Chondrocyte (in vitro differentiated cells): ENCODE results near the gene SDC4. TPM values are rescaled to one million over a fixed set of nuclear protein-coding genes. Genes with fewer than 3 reads are reported as not detected.

ENCODE experiments used
- DNase-seq: peaks from one replicate; pipeline ENCODE4 v3.0.0; 2021; ENCODE audit warnings: mixed read lengths, low spot score
- H3K27ac Mint-ChIP-seq: one replicate; pipeline ENCODE4 v1.8.0; 2021; ENCODE audit warnings: mild to moderate bottlenecking, moderate library complexity, mixed read lengths; ENCODE audit not compliant: unreplicated experiment
- H3K27me3 Mint-ChIP-seq: 2 replicates; pipeline ENCODE4 v1.8.0; 2021; ENCODE audit warnings: low read depth, mixed read lengths
- H3K36me3 Mint-ChIP-seq: 2 replicates; pipeline ENCODE4 v1.8.0; 2021; ENCODE audit warnings: low read depth, mixed read lengths
- H3K4me1 Mint-ChIP-seq: 2 replicates; pipeline ENCODE4 v1.8.0; 2021; ENCODE audit warnings: low read depth, mild to moderate bottlenecking, mixed read lengths
- H3K4me3 Mint-ChIP-seq: one replicate; pipeline ENCODE4 v1.8.0; 2021; ENCODE audit warnings: mild to moderate bottlenecking, moderate library complexity, mixed read lengths; ENCODE audit not compliant: unreplicated experiment
- H3K9me3 Mint-ChIP-seq: 2 replicates; pipeline ENCODE4 v1.8.0; 2021; ENCODE audit warnings: low read depth, mixed read lengths
- CTCF ChIP-seq: fragments of 200-600 bp; sonication (generic); IDR thresholded peaks from 2 replicates; pipeline ENCODE4 v1.5.0; 2021; ENCODE audit warnings: antibody characterized with exemption, mild to moderate bottlenecking, moderate library complexity
- total RNA-seq: library from RNA; stranded (reverse); gene quantifications from 3 replicates; pipeline ENCODE4 v1.2.1, GENCODE V29; 2021

The SDC4 gene
- total RNA-seq, 1 donor from 2014 or later, result 21.2 TPM

GRCh38 chr20:45363611-45364492 lies 15.6 kb upstream of the SDC4 start:
- H3K36me3 Mint-ChIP-seq, result peaks cover 13% of the 10 kb centered on the region
- peak overlapping the region; percentile 98 for H3K4me3 Mint-ChIP-seq
- H3K27me3 Mint-ChIP-seq, result no peaks in the 10 kb centered on the region
- H3K9me3 Mint-ChIP-seq, result no peaks in the 10 kb centered on the region
- peak overlapping the region; percentile 99 for H3K27ac Mint-ChIP-seq
- H3K4me1 Mint-ChIP-seq, result peaks cover 35% of the 10 kb centered on the region
- no peak for DNase-seq
- TF ChIP-seq CTCF, result no peak

- peak within 1 kb of the TSS; percentile 99 for H3K27ac Mint-ChIP-seq
- no peaks in the 10 kb centered on the region for H3K27me3 Mint-ChIP-seq
- H3K4me3 Mint-ChIP-seq, result peak within 1 kb of the TSS; percentile 98
- peaks cover 43% of the 10 kb centered on the region for H3K4me1 Mint-ChIP-seq
- H3K9me3 Mint-ChIP-seq, result no peaks in the 10 kb centered on the region
- DNase-seq, result peak; percentile 97
- peak; percentile 95 for TF ChIP-seq CTCF
- H3K36me3 Mint-ChIP-seq, result peaks cover 9% of the 10 kb centered on the region
These were observed 14.8 kb upstream of the SDC4 start, which contains the start of gene SYS1 for GRCh38 chr20:45362804-45363610. SYS1 (plus strand) TSS chr20:45363156; CDS start chr20:45363532, 376 bp downstream.

- DNase-seq, result no peak
- no peak for TF ChIP-seq CTCF
- peaks cover 53% of the 10 kb centered on the region for H3K4me1 Mint-ChIP-seq
- no peak overlapping the region for H3K4me3 Mint-ChIP-seq
- H3K9me3 Mint-ChIP-seq, result no peaks in the 10 kb centered on the region
- peaks cover 1% of the 10 kb centered on the region for H3K36me3 Mint-ChIP-seq
- no peaks in the 10 kb centered on the region for H3K27me3 Mint-ChIP-seq
- H3K27ac Mint-ChIP-seq, result no peak overlapping the region
These were observed 13.6 kb upstream of the SDC4 start for GRCh38 chr20:45361793-45362192.

GRCh38 chr20:45359406-45360148 lies 11.4 kb upstream of the SDC4 start:
- no peak overlapping the region for H3K4me3 Mint-ChIP-seq
- no peak for TF ChIP-seq CTCF
- no peaks in the 10 kb centered on the region for H3K9me3 Mint-ChIP-seq
- peak overlapping the region; percentile 92 for H3K27ac Mint-ChIP-seq
- H3K27me3 Mint-ChIP-seq, result no peaks in the 10 kb centered on the region
- H3K36me3 Mint-ChIP-seq, result no peaks in the 10 kb centered on the region
- DNase-seq, result no peak
- peaks cover 64% of the 10 kb centered on the region for H3K4me1 Mint-ChIP-seq

GRCh38 chr20:45359069-45359405 lies 10.8 kb upstream of the SDC4 start:
- H3K4me1 Mint-ChIP-seq, result peaks cover 67% of the 10 kb centered on the region

More at GRCh38 chr20:45359069-45359405, 10.8 kb upstream of the SDC4 start:
- Mint-ChIP-seq H3K36me3 (no peaks in the 10 kb centered on the region), H3K27me3 (no peaks in the 10 kb centered on the region), H3K9me3 (no peaks in the 10 kb centered on the region), H3K4me3 (no peak overlapping the region), H3K27ac (peak overlapping the region; percentile 92)
- TF ChIP-seq CTCF, result no peak
- no peak for DNase-seq
